Activated CD4-positive, CD25-positive, alpha-beta regulatory T cell (primary cell): ENCODE measurements around the gene GLS2.
"Not testable (repeated sequence)": the region's sequence is repeated elsewhere in the genome, so short reads cannot be mapped to it uniquely, and the experiment has no call there.

ENCODE experiments used
- DNase-seq, 4 experiments: peaks; one replicate each; lab custom pipeline; 2025; lab: John Stamatoyannopoulos, UW

The GLS2 gene

DNA sequence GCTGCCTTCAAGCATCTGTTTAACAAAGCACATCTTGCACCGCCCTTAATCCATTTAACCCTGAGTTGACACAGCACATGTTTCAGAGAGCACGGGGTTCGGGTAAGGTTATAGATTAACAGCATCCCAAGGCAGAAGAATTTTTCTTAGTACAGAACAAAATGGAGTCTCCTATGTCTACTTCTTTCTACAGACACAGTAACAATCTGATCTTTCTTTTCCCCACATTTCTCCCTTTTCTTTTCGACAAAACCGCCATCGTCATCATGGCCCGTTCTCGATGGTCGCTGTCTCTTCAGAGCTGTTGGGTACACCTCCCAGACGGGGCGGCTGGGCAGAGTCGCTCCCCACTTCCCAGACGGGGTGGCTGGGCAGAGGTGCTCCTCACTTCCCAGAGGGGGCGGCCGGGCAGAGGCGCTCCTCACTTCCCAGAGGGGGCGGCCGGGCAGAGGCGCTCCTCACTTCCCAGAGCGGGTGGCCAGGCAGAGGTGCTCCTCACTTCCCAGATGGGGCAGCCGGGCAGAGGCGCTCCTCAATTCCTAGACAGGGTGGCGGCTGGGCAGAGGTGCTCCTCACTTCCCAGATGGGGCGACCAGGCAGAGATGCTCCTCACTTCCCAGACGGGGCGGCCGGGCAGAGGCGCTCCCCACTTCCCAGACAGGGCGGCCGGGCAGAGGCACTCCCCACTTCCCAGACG lies 5.6 kb upstream of the GLS2 start:
- not testable (repeated sequence) for DNase-seq

DNA sequence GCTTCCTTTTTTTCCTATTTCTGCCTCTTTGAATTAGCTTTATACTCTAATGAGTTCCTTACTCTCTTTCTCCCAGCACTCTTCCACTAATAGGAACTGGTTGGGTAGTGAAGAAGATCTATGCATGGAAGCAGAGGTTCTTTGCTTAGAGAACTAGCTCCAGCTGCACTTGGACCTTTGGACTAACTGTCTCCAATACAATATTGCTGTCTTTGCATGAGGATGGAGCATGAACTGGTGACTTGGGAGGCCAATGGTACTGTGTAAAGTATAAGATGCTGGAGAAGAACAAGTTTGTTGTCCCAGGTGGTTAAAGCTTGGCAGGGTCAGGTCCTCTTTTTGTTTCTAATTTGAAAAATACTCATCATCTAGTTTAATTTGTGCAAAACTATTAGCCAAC lies 2.4 kb upstream of the GLS2 start:
- DNase-seq, result no peak

DNA sequence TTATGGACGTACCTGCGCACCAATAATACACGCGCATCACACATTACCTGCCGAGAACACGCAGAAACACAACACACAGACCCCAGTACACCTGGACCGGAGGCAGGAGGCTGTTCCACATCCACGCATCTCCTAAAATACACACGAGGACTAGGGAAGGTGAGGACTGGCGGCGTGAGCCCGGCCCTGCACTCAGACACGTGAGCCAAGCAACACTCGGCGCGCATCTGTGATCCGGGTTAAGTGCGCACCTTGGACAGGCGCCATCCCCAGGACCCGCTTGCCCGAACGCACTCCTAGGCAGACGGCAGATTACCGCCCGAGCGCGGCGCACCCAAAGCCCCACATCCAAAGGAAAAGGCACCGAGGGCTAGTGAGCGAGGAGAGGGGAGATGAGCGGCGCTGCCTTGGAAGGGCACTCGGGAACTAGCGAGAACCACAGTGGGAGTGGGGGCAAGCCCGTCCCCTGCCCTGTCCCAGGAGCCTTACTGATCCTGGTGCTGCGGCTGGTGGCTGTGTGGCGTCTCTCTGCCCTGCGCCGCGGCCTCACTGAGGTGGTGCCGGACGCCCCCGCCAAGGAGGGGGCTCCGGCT lies 417 bp downstream of the GLS2 start:
- peak in 1 of 4 experiments; percentile 10 for DNase-seq

DNA sequence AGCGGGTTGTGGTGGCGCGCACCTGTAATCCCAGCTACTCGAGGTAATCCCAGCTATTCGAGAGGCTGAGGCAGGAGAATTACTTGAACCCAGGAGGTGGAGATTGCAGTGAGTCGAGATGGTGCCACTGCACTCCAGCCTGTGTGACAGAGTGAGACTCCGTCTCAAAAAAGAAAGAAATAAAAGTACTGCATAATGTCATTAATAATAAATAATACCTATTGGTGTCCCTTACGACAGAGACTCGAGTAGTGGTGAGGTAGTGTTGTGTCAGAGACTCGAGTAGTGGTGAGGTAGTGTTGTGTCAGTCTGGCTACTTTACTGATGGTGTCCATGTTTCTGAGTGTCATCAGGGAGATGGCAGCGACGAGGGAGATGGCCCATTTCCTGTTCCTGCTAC lies 1.3 kb downstream of the GLS2 start:
- DNase-seq, result no peak

DNA sequence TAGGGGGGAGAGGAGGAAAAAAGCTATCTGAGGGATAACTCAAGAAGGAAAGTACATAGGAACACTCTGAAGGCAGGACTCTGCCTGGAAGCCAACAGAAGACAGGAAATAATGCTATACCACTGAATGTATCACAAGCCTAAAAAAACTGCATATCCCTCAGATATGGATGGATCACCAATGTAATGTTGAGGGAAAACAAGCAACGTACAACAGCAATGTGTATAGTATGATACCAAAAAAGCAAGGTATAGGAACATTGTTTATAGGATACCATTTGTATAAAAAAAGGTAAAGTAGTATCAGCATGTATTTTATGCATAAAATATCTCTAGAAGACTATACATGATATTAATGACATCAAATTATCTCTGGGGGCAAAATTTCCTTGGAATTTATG lies 3.4 kb downstream of the GLS2 start:
- DNase-seq, result no peak

DNA sequence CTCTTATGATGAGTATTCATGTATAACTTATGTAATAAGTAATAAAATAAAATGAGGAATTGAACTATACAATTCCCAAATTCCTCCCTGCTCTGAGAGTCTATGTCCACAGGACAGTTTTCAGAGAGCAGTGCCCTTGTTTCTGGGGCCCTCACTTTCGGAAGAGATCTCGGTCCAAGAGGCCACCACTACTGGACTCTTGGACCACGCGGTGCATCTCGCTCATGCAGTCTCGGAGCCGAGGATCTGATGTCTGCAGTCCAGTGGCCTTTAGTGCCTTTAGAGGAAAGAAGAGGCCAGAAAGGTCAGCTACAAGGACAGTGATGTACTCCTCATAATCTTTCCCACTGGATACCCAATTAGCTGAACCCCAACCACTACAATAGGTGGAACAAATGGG lies 8.3 kb downstream of the GLS2 start:
- no peak for DNase-seq

DNA sequence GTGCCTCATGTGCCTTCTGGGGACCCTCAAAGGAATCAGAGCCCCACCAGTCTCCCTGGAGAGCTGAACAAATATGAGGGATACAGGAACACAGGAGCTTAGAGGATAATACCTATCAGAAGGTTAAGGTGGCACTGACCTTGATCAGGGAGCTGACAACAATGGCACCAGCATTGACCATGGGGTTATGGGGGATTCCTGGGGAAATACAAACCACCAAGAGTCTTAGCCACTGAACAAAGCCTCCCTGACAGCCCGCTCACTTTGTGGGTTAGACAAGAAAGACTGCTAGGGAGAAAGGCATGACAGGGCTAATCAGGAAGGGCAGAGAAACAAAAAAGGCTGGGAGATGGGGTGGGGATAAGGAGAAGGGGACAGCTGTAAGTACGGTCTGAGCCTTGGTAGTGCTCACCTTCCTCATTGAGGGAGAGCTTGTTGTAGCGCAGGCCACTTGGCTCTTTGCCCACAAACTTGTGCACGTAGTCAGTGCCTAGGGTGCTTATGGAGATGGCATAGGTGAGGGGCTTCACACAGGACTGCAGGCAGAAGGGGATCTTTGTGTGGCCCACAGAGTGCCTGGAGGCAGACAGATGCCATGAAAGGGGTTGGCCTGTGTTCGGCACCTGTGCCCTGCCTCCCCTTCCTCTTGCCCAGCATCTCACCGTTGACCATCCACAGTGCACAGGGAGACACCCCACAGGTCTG lies 10.3 kb downstream of the GLS2 start:
- no peak for DNase-seq

DNA sequence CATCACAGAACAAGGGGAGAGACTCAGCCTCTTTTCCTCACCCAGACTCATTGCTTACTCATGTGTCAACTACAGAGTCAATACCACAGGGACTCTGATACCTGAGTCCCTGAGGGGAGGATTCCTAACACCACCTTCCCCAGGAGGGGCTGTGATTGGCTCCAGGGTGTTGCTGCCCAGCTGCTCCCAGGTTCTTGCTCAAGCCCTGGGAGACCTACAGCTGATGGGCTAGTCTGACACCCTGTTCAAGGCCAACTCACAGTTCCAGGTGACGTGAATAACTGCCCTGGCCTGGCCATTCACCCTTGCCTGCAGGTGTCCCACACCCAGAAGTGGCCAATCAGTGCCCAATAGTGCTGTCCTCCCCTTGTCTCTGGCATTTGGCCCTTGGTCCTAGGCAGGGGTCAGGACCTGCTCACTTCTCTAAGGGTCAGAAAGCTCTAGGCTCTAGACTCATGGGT lies 11.0 kb downstream of the GLS2 start:
- DNase-seq, result no peak

DNA sequence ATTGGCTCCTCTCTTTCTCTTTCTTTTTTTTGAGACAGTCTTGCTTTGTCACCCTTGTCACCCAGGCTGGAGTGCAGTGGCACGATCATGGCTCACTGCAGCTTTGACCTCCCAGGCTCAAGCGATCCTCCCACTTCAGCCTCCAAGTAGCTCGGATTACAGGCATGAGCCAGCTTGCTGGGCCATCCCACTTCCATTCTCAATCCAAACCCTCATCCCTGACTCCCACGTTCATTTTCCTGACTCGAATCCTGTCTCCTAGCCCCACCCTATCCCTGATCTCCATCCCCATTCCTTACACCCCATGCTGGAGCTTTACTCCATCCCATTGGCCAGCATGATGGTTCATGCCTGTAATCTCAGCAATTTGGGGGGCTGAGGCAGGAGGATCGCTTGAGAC lies 11.8 kb downstream of the GLS2 start:
- DNase-seq, result no peak

DNA sequence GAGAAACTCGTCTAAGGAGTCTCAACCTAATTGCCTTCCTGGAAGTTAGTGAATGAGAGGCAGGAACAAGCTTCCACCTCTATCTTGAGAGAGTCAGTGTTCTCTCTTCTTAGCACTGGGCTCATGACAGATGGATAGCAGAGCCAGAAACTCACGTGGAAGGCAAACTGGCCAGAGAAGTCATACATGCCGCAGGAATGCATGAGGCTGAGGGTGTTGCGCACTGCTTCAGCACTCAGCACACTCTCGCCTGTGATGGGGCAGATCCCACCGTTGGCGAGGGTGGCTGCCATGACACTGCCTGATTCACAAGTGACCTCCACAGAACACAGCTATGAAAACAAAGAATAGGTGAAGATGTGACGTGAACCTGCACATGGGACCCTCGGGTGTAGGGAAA lies 13.6 kb downstream of the GLS2 start:
- DNase-seq, result no peak

DNA sequence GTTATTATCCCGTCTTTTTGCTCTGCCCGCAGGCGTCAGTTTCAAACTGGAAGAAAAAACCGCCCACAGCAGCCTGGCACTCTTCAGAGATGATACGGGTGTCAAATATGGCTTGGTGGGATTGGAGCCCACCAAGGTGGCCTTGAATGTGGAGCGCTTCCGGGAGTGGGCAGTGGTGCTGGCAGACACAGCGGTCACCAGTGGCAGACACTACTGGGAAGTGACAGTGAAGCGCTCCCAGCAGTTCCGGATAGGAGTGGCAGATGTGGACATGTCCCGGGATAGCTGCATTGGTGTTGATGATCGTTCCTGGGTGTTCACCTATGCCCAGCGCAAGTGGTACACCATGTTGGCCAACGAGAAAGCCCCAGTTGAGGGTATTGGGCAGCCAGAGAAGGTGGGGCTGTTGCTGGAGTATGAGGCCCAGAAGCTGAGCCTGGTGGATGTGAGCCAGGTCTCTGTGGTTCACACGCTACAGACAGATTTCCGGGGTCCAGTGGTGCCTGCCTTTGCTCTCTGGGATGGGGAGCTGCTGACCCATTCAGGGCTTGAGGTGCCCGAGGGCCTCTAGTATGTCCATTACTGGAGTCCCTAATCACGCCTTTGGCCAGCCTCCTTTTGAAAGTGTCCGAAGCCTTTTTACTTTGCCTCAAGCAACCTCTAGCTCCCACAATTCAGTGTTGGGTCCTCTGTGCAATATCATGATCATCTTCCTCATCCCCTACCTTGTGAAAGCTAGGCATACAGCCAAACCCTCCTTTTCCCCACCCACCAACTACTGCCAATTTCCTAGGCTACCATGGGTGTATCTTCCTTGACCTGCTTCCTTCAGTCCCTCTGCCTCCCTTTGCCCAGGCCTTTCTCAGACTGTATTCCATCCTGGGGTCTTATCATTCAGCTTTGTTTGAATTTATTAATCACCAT lies 18.7 kb downstream of the GLS2 start:
- no peak for DNase-seq

DNA sequence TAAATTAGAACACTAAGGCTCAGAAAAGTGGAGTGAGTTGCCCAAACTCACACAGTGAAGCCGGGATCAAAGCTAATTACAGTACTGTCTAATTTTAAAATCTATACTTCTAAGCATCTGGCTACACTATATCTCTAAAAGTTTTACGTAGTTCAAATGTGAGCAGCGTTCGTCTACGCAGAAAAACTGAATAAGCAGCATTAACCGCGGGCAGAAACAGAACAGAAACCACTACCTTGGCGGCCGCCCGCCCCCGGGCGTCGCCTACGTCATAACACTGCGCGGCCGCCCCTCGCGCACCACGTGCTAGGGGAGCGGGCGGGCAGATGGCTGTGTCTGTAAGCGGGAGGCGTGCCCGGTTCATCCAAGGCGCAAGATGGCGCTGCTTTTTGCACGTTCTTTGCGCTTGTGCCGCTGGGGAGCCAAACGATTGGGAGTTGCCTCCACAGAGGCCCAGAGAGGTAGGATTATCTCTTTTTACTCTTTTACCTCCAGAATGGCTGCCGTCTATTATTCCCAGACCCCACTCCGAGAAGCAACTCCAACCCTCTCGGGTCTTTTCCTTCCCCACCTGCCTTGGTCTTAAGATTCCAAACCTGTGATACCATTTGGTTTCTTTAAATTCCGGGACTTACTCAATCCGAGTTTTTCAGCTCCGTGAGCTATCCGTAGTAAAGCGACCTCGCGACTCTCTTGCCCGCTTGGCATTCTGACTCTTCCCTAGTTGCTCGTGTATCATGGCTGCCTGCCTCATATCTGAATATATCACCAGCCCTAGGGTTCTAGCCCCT lies 19.6 kb downstream of the GLS2 start, which contains the start of gene SPRYD4:
TSS of gene SPRYD4 (plus strand) at position 363 of the 791 bp plus-strand sequence. CDS start at position 377, 14 bp downstream.
- DNase-seq, result peak; percentile 82 to 92 (median 86)

DNA sequence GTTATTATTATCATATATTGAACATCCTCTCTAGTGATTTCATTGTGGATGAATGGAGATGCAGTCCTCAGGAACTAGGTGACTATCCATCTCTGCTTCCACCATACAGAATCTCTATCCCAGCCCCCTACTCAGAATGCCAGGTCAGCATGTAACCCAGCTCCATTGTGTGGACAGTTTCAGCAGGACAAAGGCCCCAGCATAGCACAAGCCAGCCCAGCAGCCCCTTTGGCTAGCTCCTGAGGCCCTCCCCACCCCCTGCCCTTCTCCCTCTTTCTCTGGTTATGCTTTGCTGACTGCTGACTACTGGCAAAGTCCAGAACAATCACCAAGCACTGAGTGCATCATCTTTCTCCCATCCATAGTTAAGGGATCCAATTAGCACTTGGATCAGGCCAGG lies 25.4 kb downstream of the GLS2 start:
- no peak for DNase-seq

DNA sequence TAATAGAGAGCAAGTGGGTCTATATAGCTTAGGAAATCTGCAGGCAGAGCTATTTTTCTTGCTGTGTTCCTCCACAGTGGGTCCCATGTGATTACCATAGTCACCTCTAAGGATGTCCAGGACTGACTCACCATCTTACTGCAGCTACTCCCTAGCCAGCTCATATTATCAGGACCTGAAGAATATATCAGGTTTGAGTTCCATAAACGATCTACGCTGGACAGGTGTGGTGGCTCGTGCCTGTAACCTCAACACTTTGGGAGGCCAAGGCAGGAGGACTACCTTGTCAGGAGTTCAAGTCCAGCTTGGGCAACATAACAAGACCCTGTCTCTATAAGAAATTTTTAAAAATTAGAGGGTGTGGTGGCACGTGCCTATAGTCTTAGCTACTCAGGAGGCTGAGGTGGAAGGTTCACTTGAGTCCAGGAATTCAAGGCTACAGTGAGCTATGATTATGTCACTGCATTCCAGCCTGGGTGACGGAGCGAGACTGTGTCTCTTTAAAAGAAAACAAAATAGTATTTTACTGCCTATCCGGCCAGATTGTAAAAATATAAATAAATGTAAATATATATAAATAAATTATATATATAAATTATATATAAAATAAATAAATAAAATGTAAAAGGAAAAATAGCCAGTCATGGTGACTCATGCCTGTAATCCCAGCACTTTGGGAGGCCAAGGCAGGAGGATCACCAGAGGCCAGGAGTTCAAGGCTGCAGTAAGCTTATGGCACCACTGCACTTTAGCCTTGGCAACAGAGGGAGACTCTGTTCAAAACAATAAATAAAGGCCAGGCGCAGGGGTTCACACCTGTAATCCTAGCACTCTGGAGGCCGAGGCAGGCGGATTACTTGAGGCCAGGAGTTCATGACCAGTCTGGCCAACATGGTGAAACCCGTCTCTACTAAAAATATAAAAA lies 26.5 kb downstream of the GLS2 start:
- DNase-seq, result no peak

DNA sequence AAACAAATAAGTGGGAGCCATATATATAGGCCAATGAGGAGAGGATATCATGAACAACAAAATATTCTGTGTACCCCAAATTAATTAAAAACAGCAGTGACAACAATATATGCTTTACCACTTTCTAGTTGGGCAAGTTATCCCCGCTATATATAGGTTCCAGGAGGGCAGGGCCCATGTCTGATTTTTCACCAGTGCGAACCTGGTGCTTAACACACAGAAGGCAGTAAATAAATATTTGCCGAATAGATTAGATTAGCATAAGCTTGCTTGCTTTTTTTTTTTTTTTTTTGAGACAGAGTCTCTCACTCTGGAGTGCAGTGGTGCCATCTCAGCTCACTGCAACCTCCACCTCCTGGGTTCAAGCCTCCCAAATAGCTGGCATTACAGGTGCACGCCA lies 30.1 kb downstream of the GLS2 start:
- DNase-seq, result no peak

DNA sequence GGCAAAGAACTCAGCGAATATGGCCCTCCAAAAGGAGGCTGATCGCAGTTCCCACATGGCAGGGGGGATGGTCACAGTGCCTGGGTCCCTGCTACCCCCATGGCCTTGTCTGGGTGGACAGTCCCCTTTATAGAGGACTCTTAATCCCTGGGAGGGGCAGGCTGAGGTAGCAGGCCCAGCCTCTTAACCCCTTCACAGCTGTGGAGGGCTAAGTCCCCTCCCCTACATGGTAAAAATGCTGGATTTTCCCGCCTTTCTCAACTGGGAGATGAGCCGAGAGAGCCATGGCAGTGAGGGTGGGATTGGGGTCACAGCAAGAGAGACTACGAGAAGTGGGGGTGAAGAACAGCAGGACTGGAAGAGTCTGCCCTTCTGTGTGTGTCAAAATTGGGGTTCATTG lies 33.4 kb downstream of the GLS2 start, which contains the start of gene MIP:
TSS of gene MIP (minus strand) at position 101 of the 400 bp plus-strand sequence. CDS start at position 57, 44 bp downstream.
- DNase-seq, result no peak

DNA sequence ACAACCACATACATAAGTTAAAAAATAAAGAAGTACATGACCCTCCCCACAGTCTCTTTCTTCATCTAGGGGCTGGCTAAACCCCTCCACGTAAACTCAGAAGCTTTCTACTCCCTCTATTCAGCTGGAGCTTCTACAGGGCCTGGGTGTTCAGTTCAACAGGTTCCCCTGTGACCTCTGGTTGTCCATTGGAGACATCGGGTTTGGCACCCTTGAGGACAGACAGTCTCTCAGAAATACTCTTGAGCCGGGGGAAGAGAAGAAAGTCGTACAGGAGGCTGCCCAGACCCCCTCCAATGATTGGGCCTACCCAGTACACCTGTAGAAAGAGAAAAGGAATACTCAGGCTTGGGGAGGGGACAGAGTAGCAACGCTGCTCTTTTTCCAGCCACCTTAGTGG lies 36.8 kb downstream of the GLS2 start:
- no peak for DNase-seq

DNA sequence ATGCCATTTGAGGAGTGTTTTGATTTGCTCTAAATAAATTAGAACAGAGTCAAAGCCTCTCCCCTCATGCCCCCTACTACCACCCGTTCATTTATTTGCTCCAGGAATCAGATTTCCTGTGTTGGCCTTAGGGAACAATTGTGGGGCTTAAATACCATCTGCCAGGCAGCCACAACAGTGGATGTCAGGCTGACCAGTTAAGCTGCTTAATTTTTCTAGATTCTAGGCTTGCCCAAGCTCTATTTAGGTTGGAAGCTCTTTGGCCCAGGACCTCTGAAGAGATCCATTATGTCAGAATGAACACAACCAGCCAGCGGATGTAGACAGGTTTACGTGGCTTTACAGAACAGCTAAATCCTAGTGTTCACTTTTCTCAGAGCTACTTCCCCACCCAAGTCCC lies 37.7 kb downstream of the GLS2 start:
- no peak for DNase-seq

DNA sequence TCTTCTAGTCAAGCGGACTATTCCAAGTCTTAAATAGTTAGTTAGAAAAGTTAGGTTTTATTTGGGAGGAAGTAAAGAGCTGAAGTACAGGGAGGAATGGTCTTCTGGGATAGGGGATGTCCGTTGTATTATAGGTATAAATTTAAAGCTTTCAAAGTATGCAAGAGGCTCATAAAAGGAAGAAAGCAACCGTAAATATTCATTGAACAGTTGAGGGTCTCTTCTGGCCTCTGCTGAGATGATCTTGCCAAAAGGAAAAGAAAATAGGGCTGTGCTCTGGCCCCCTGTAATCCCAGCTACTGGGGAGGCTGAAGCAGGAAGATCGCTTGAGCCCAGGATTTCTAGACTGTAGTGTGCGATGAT lies 38.4 kb downstream of the GLS2 start:
- no peak for DNase-seq
